ENCODE measurements around the gene MRPS2. TPM values are rescaled to one million over a fixed set of nuclear protein-coding genes. Genes with fewer than 3 reads are reported as not detected.

Gene MRPS2
- total RNA-seq, 2 donors from 2014 or later, result 50.2 to 53.1 TPM

- H3K9me3 Mint-ChIP-seq, result no peaks in the 10 kb centered on the region
- H3K27me3 Mint-ChIP-seq (ENCODE audit: insufficient read depth), result peaks cover 6% of the 10 kb centered on the region
- no peak overlapping the region for H3K4me3 ChIP-seq (ENCODE audit: low read length)
- TF ChIP-seq CTCF (conservative IDR thresholded peaks at IDR 0.05), result no peak
- H3K9ac ChIP-seq (ENCODE audit: extremely low read depth, low read length, poor library complexity, severe bottlenecking), result no peak overlapping the region
- H3K9me3 ChIP-seq (ENCODE audit: control insufficient read depth, low read length), result no peaks in the 10 kb centered on the region
- H3K36me3 Mint-ChIP-seq (ENCODE audit: low read depth), result peaks cover 26% of the 10 kb centered on the region
- DNase-seq, result no peak
- WGBS, 2 experiments (ENCODE audit: insufficient coverage in 1 of 2, insufficient read length in 1 of 2), result 95 to 97% methylated on average over 33 to 41 of the region's 41 CpGs
- H3K27ac Mint-ChIP-seq, result no peak overlapping the region
- no peak overlapping the region for H3K27ac ChIP-seq (ENCODE audit: low read depth, low read length)
- peaks cover 8% of the 10 kb centered on the region for H3K4me1 Mint-ChIP-seq
- peaks cover 7% of the 10 kb centered on the region for H3K4me1 ChIP-seq (ENCODE audit: control insufficient read depth, insufficient read depth, low read length)
- peaks cover 37% of the 10 kb centered on the region for H3K36me3 ChIP-seq (ENCODE audit: control insufficient read depth, insufficient read depth, low read length)
- H3K4me3 Mint-ChIP-seq, result no peak overlapping the region
- H3K27me3 ChIP-seq (ENCODE audit: control insufficient read depth, insufficient read depth, low read length, poor library complexity, severe bottlenecking), result no peaks in the 10 kb centered on the region
Measured at GRCh38 chr9:135503371-135504261, 3.1 kb downstream of the MRPS2 start.

- DNase-seq, result peak; percentile 89
- Mint-ChIP-seq H3K36me3 (ENCODE audit: low read depth) (peaks cover 26% of the 10 kb centered on the region), H3K27me3 (ENCODE audit: insufficient read depth) (peaks cover 2% of the 10 kb centered on the region), H3K27ac (peak overlapping the region; percentile 13), H3K4me3 (no peak overlapping the region), H3K4me1 (peaks cover 4% of the 10 kb centered on the region), H3K9me3 (peaks cover 5% of the 10 kb centered on the region)
- Histone ChIP-seq H3K27ac (ENCODE audit: low read depth, low read length) (no peak overlapping the region), H3K4me3 (ENCODE audit: low read length) (no peak overlapping the region), H3K9me3 (ENCODE audit: control insufficient read depth, low read length) (no peaks in the 10 kb centered on the region), H3K36me3 (ENCODE audit: control insufficient read depth, insufficient read depth, low read length) (peaks cover 37% of the 10 kb centered on the region), H3K4me1 (ENCODE audit: control insufficient read depth, insufficient read depth, low read length) (peaks cover 7% of the 10 kb centered on the region), H3K9ac (ENCODE audit: extremely low read depth, low read length, poor library complexity, severe bottlenecking) (no peak overlapping the region), H3K27me3 (ENCODE audit: control insufficient read depth, insufficient read depth, low read length, poor library complexity, severe bottlenecking) (no peaks in the 10 kb centered on the region)
- peak; percentile 87 for TF ChIP-seq CTCF (conservative IDR thresholded peaks at IDR 0.05)
- WGBS, 2 experiments (ENCODE audit: insufficient coverage in 1 of 2, insufficient read length in 1 of 2), result 82 to 88% methylated on average over 20 to 21 of the region's 21 CpGs
Measured at GRCh38 chr9:135504262-135505243, 4.1 kb downstream of the MRPS2 start.

- H3K27me3 ChIP-seq (ENCODE audit: control insufficient read depth, insufficient read depth, low read length, poor library complexity, severe bottlenecking), result no peaks in the 10 kb centered on the region
- no peak overlapping the region for H3K27ac ChIP-seq (ENCODE audit: low read depth, low read length)
- no peak for TF ChIP-seq CTCF (conservative IDR thresholded peaks at IDR 0.05)
- H3K4me3 Mint-ChIP-seq, result no peak overlapping the region
- peaks cover 6% of the 10 kb centered on the region for H3K9me3 Mint-ChIP-seq
- no peak overlapping the region for H3K4me3 ChIP-seq (ENCODE audit: low read length)
- peak overlapping the region; percentile 13 for H3K27ac Mint-ChIP-seq
- peaks cover 2% of the 10 kb centered on the region for H3K27me3 Mint-ChIP-seq (ENCODE audit: insufficient read depth)
- WGBS, 2 experiments (ENCODE audit: insufficient coverage in 1 of 2, insufficient read length in 1 of 2), result 93% methylated on average over 16 to 24 of the region's 24 CpGs
- H3K36me3 ChIP-seq (ENCODE audit: control insufficient read depth, insufficient read depth, low read length), result peaks cover 37% of the 10 kb centered on the region
- H3K4me1 Mint-ChIP-seq, result peaks cover 4% of the 10 kb centered on the region
- no peak overlapping the region for H3K9ac ChIP-seq (ENCODE audit: extremely low read depth, low read length, poor library complexity, severe bottlenecking)
- H3K9me3 ChIP-seq (ENCODE audit: control insufficient read depth, low read length), result no peaks in the 10 kb centered on the region
- no peak for DNase-seq
- H3K4me1 ChIP-seq (ENCODE audit: control insufficient read depth, insufficient read depth, low read length), result peaks cover 7% of the 10 kb centered on the region
- peaks cover 26% of the 10 kb centered on the region for H3K36me3 Mint-ChIP-seq (ENCODE audit: low read depth)
Measured at GRCh38 chr9:135505406-135506187, 5.1 kb downstream of the MRPS2 start.
